IPS-NIHi11 (cell line): ENCODE data around the gene TNIK.
"Not testable (repeated sequence)": the region's sequence is repeated elsewhere in the genome, so short reads cannot be mapped to it uniquely, and the experiment has no call there.

Experiments
- DNase-seq: peaks from one replicate; pipeline ENCODE4 v3.0.0; 2012; ENCODE audit warnings: mixed read lengths, low spot score

Gene TNIK

GRCh38 chr3:171468296-171468906, 8.2 kb upstream of the TNIK start:
- no peak for DNase-seq

GRCh38 chr3:171465763-171466162, 5.6 kb upstream of the TNIK start:
- no peak for DNase-seq

- no peak for DNase-seq
These were observed 4.3 kb upstream of the TNIK start for GRCh38 chr3:171464462-171464861.

- DNase-seq, result peak; percentile 80
These were observed 2.0 kb upstream of the TNIK start for GRCh38 chr3:171462224-171462623.

GRCh38 chr3:171461525-171461917, 1.3 kb upstream of the TNIK start:
- DNase-seq, result no peak

GRCh38 chr3:171460725-171461524, 720 bp upstream of the TNIK start:
- peak; percentile 82 for DNase-seq

GRCh38 chr3:171459137-171459941, 866 bp downstream of the TNIK start:
- peak; percentile 35 for DNase-seq

GRCh38 chr3:171458864-171459136, 1.4 kb downstream of the TNIK start:
- peak; percentile 42 for DNase-seq

GRCh38 chr3:171458071-171458863, 1.9 kb downstream of the TNIK start:
- DNase-seq, result peak; percentile 31

- no peak for DNase-seq
These were observed 2.6 kb downstream of the TNIK start for GRCh38 chr3:171457607-171458061.

GRCh38 chr3:171456765-171457606, 3.2 kb downstream of the TNIK start:
- DNase-seq, result no peak

GRCh38 chr3:171455603-171456550, 4.3 kb downstream of the TNIK start:
- no peak for DNase-seq

- no peak for DNase-seq
These were observed 6.2 kb downstream of the TNIK start for GRCh38 chr3:171454041-171454440.

GRCh38 chr3:171453180-171453886, 6.9 kb downstream of the TNIK start:
- peak; percentile 74 for DNase-seq

GRCh38 chr3:171452328-171452727, 7.9 kb downstream of the TNIK start:
- no peak for DNase-seq

- no peak for DNase-seq
These were observed 8.3 kb downstream of the TNIK start for GRCh38 chr3:171451915-171452314.

- not testable (repeated sequence) for DNase-seq
These were observed 12.7 kb downstream of the TNIK start for GRCh38 chr3:171447579-171447891.

- DNase-seq, result no peak
These were observed 13.2 kb downstream of the TNIK start for GRCh38 chr3:171446801-171447578.

GRCh38 chr3:171446301-171446700, 13.9 kb downstream of the TNIK start:
- no peak for DNase-seq
